Liver (tissue), 3 donors: ENCODE results near the gene INTS2.
"Not testable (repeated sequence)": the region's sequence is repeated elsewhere in the genome, so short reads cannot be mapped to it uniquely, and the experiment has no call there.

Source experiments
- CTCF ChIP-seq: fragments of 150-350 bp; IDR thresholded peaks from 2 replicates; pipeline ENCODE4 v1.5.1; 2017; ENCODE audit warnings: improper control_type of control experiment, low read depth, low read length; ENCODE audit not compliant: missing input control
- JUND ChIP-seq, 2 donors: IDR thresholded peaks; 2 replicates each; pipeline ENCODE4 v1.6.1; 2016; ENCODE audit warnings: antibody characterized with exemption in 2 of 2
- TAF1 ChIP-seq: conservative IDR thresholded peaks from 2 replicates; pipeline ENCODE4 v1.6.1; 2016; ENCODE audit warnings: antibody characterized with exemption, mild to moderate bottlenecking
- YY1 ChIP-seq: IDR thresholded peaks from 2 replicates; pipeline ENCODE4 v1.6.1; 2016; ENCODE audit warnings: antibody characterized with exemption, mild to moderate bottlenecking
- ZBTB33 ChIP-seq: IDR thresholded peaks from 2 replicates; pipeline ENCODE4 v1.6.1; 2016; ENCODE audit warnings: antibody characterized with exemption
- donor health status: healthy.
- donor health status: healthy.

GRCh38 chr17:61826866-61827265 is 100.9 kb downstream of the INTS2 start:
- TF ChIP-seq JUND (IDR thresholded peaks at IDR 0.05); TAF1; CTCF; ZBTB33; YY1: not testable (repeated sequence)
